Psoas muscle (tissue), 8 donors: ENCODE measurements around the gene PRPF40A. TPM values are rescaled to one million over a fixed set of nuclear protein-coding genes. Genes with fewer than 3 reads are reported as not detected.
A peak's percentile ranks its signal among the peaks of the same experiment; 100 is the strongest.

Experiments used
- ATAC-seq, 4 donors: fragments of 200-7000 bp; cut with Tn5 transposase; one replicate each; pipeline ENCODE4 v1.9.1; 2020; ENCODE audit warnings: moderate library complexity in 3 of 4, mild to moderate bottlenecking in 2 of 4
- DNase-seq, 2 donors: peaks; one replicate each; pipeline ENCODE4 v3.0.0-alpha.2; 2020
- H3K27ac ChIP-seq: fragments of 200-600 bp; one replicate; pipeline ENCODE4 v1.8.0; 2022
- H3K27me3 ChIP-seq, 3 donors: fragments of 200-600 bp in 1 of 3; one replicate each; pipeline versions ENCODE4 v1.6.1 to v1.8.0; 2013 to 2022; ENCODE audit warnings: low read length in 2 of 3, mild to moderate bottlenecking in 2 of 3, moderate library complexity in 1 of 3; ENCODE audit not compliant: insufficient read depth in 3 of 3
- H3K36me3 ChIP-seq, 2 donors: fragments of 200-600 bp in 1 of 2; one replicate each; pipeline versions ENCODE4 v1.6.1 to v1.8.0; 2013 to 2022; ENCODE audit warnings: low read depth in 1 of 2, mild to moderate bottlenecking in 1 of 2, moderate library complexity in 1 of 2; ENCODE audit not compliant: insufficient read depth in 1 of 2
- H3K4me1 ChIP-seq: fragments of 200-600 bp; one replicate; pipeline ENCODE4 v1.8.0; 2022
- H3K4me3 ChIP-seq: fragments of 200-600 bp; one replicate; pipeline ENCODE4 v1.8.0; 2022; ENCODE audit warnings: mild to moderate bottlenecking
- H3K9me3 ChIP-seq: fragments of 200-600 bp; one replicate; pipeline ENCODE4 v1.8.0; 2022
- CTCF ChIP-seq: fragments of 200-600 bp; IDR thresholded peaks from one replicate; pipeline ENCODE4 v1.8.0; 2022; ENCODE audit warnings: antibody characterized with exemption
- whole genome bisulfite sequencing, 3 donors: extraction: QIAGEN DNeasy Blood & Tissue Kit; methylation state at CpG; one replicate each; pipeline versions ENCODE4 v1.1.6 to v1.1.7; 2013; 5-methylcytosine and 5-hydroxymethylcytosine counted together
- intact Hi-C, 2 donors: fragments of 100-400 bp; cut with DNase I; formaldehyde crosslinking; loops; one replicate each; pipeline versions ENCODE4 v1.11.0 to v1.14.2; 2022
- polyA plus RNA-seq, 3 donors: library from polyadenylated mRNA; stranded (reverse); fragments of 200-250 nt; gene quantifications; one replicate each; pipeline ENCODE4 v1.2.3, GENCODE V29; 2013
- total RNA-seq, 4 donors: library from RNA; stranded (reverse); fragmentation: NEBNext Ultra II Directional in 2 of 4; extraction: Animal tissue kit (Norgen Biotek cat#: 25700) in 2 of 4; gene quantifications; one replicate each; pipeline versions ENCODE4 v1.2.1 to v1.2.4, GENCODE V29; 2021 to 2023
- donor health status: healthy with polysubstance abuse.
- donor health status: DM: no; HTN: no; CAD: no; lungs with moderate emphysema.
- donor health status: Bipolar disorder and iron deficiency.
- donor health status: healthy.
- donor health status: DM: yes; HTN: yes; CAD: no.
- donor health status: DM: no; HTN: no; CAD: no.
- donor health status: DM: no; HTN: no; CAD: no.
- donor health status: DM: yes; HTN: yes; CAD: no.

Gene PRPF40A
- total and polyA plus RNA-seq, 7 donors: 19.6 to 53.7 (median 39.6) TPM

GRCh38 chr2:152682663-152683062, 34.6 kb downstream of the PRPF40A start:
- no peak overlapping the region for H3K27ac ChIP-seq
- TF ChIP-seq CTCF: no peak
- H3K27me3 ChIP-seq: no peaks in the 10 kb centered on the region
- peaks cover 0 to 38% of the 10 kb centered on the region in 2 donors for H3K36me3 ChIP-seq
- intact Hi-C loops: loop anchor here in 1 of 2 donors (5.0 kb wide), 1 partner anchor 35 kb away; the partner anchor contains the start of genes ARL6IP6 and PRPF40A
- H3K9me3 ChIP-seq: no peaks in the 10 kb centered on the region
- no peaks in the 10 kb centered on the region for H3K4me1 ChIP-seq
- WGBS, 3 donors: 90 to 96% (median 93%) methylated on average over 9 of the region's 9 CpGs
- H3K4me3 ChIP-seq: no peak overlapping the region
- DNase-seq (no peak), ATAC-seq (peak in 1 of 4 donors; percentile 19)

DNA sequence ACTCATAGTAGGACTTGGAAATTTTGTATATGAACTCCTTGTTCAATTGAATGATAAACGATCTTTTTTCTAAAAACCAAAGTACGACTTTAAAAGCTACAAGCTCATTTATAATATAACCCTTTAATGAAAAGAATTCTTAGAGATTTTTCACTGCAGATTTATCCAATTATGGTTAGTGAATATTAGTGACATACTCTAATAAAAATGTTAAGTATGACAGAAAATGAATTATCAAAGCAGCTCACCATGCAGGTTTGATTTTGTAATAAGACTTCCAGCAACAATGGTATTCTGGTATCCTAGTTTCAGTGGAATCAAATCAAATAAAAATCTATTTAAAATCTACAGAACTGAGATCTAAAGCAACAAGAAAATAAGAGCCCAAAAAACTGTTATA, 38.5 kb downstream of the PRPF40A start:
- intact Hi-C loops: no loop called here
- Histone ChIP-seq H3K27me3 (no peaks in the 10 kb centered on the region), H3K4me1 (no peaks in the 10 kb centered on the region), H3K36me3 (peaks cover 0 to 76% of the 10 kb centered on the region in 2 donors), H3K9me3 (no peaks in the 10 kb centered on the region), H3K4me3 (no peak overlapping the region), H3K27ac (no peak overlapping the region)
- DNase-seq (no peak), ATAC-seq (no peak)
- no peak for TF ChIP-seq CTCF
- 85 to 90% (median 87%) methylated on average over 2 of the region's 2 CpGs for WGBS, 3 donors

DNA sequence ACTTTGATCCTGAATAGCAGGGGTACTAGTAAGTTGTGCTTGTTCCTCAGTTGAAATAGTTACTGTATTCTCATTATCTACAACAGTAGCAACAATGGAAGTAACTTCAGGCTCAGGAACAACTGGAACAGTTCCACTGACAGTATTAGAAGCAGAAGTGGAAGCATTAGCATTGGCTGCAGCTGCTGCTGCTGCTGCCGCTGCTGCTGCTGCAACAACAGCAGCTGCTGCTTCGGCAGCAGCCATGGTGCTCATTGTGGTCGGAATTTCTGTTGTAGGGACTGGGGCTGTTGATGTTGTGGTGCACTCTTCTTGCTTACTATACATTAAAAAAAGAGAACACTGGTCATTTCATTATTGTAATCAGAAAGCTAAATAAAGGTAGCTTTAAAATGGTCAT, 40.8 kb downstream of the PRPF40A start:
- ATAC-seq: no peak
- intact Hi-C loops: no loop called here

GRCh38 chr2:152674334-152674733, 42.9 kb downstream of the PRPF40A start:
- no peak for ATAC-seq

More for the DNA sequence above, 40.8 kb downstream of the PRPF40A start:
- TF ChIP-seq CTCF: no peak
- WGBS, 3 donors: 53 to 70% (median 57%) methylated on average over 3 of the region's 3 CpGs
- H3K4me1 ChIP-seq: no peaks in the 10 kb centered on the region
- no peak overlapping the region for H3K4me3 ChIP-seq
- H3K36me3 ChIP-seq: peaks cover 2 to 100% of the 10 kb centered on the region in 2 donors
- H3K27me3 ChIP-seq: no peaks in the 10 kb centered on the region
- no peak overlapping the region for H3K27ac ChIP-seq
- DNase-seq: no peak
- no peaks in the 10 kb centered on the region for H3K9me3 ChIP-seq

More at GRCh38 chr2:152674334-152674733, 42.9 kb downstream of the PRPF40A start:
- H3K27ac ChIP-seq: no peak overlapping the region
- H3K4me3 ChIP-seq: no peak overlapping the region
- H3K4me1 ChIP-seq: no peaks in the 10 kb centered on the region
- TF ChIP-seq CTCF: no peak
- intact Hi-C loops: no loop called here
- WGBS, 3 donors: 75 to 88% (median 83%) methylated on average over 4 of the region's 4 CpGs
- H3K27me3 ChIP-seq: no peaks in the 10 kb centered on the region
- H3K36me3 ChIP-seq: peaks cover 2 to 100% of the 10 kb centered on the region in 2 donors
- H3K9me3 ChIP-seq: no peaks in the 10 kb centered on the region
- DNase-seq: no peak
